HG03439 (cell line): Measurements from ENCODE around the gene ATP11B.

Experiments
- ATAC-seq: cut with Tn5 transposase; IDR thresholded peaks from one replicate; pipeline ENCODE4 v1.9.1; 2021; ENCODE audit warnings: mild to moderate bottlenecking, moderate library complexity; ENCODE audit not compliant: unreplicated experiment

The ATP11B gene

GRCh38 chr3:182908471-182908870 lies 115.2 kb downstream of the ATP11B start:
- ATAC-seq, result no peak

- no peak for ATAC-seq
Observed at GRCh38 chr3:182909318-182910040, 116.2 kb downstream of the ATP11B start.

- no peak for ATAC-seq
Observed at GRCh38 chr3:182910936-182911781, 117.9 kb downstream of the ATP11B start.

GRCh38 chr3:182911782-182912111 lies 118.4 kb downstream of the ATP11B start:
- ATAC-seq, result no peak

- ATAC-seq, result no peak
Observed at GRCh38 chr3:182912474-182912873, 119.2 kb downstream of the ATP11B start.

GRCh38 chr3:182913889-182914288 lies 120.6 kb downstream of the ATP11B start:
- no peak for ATAC-seq

GRCh38 chr3:182914341-182914740 lies 121.0 kb downstream of the ATP11B start:
- no peak for ATAC-seq

- ATAC-seq, result no peak
Observed at GRCh38 chr3:182917134-182917533, 123.8 kb downstream of the ATP11B start.

- no peak for ATAC-seq
Observed at GRCh38 chr3:182919866-182920357, 126.6 kb downstream of the ATP11B start.

- no peak for ATAC-seq
Observed at GRCh38 chr3:182920515-182921084, 127.3 kb downstream of the ATP11B start.

GRCh38 chr3:182921665-182922355 lies 128.5 kb downstream of the ATP11B start:
- no peak for ATAC-seq

GRCh38 chr3:182925330-182925943 lies 132.1 kb downstream of the ATP11B start:
- peak; percentile 97 for ATAC-seq

GRCh38 chr3:182925944-182926337 lies 132.6 kb downstream of the ATP11B start:
- ATAC-seq, result no peak

GRCh38 chr3:182935803-182936202 lies 142.5 kb downstream of the ATP11B start:
- ATAC-seq, result no peak

- no peak for ATAC-seq
Observed at GRCh38 chr3:182936239-182936917, 143.1 kb downstream of the ATP11B start.

- ATAC-seq, result no peak
Observed at GRCh38 chr3:182936918-182937285, 143.6 kb downstream of the ATP11B start.

- no peak for ATAC-seq
Observed at GRCh38 chr3:182937293-182938051, 144.2 kb downstream of the ATP11B start.

- ATAC-seq, result no peak
Observed at GRCh38 chr3:182940266-182940808, 147.0 kb downstream of the ATP11B start.

GRCh38 chr3:182941719-182942118 lies 148.4 kb downstream of the ATP11B start:
- ATAC-seq, result no peak
